ENCODE results near the gene ZNF496.

ZNF496 gene

DNA sequence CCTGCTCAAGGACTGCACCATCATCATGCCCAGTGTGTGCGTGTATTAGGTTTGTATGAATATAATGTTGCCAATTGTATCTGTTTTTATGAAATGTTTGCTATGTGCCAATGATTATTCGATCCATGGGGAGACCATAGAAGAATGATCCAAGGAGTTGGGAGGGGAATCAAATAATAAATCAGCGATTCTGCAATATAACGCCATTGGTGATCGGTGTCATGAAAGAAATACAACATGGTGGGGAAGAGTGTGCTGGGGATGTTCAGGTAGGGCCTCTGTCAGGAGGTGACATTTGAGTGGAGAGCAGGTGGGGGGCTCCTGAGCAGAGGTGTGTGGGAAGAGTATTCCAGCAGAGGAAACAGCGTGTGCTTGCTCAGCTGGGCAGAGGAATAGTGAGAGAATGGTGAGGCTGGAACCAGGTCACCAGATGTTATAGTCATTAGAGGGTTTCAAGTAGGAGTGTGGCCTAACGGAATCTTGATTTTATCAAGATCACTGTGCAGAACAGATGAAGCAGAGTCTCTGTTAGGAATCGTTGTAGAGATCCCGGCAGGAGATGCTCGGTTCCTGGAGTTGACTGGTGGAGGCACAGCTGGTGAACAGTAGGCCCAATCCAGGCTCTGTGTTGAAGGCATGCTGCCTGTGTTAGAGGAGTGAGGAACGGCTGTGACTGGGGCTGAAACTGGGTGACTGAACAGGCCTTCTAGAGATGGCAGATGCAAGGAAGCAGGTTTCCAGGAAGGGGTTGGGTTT is 2.9 kb upstream of the ZNF496 start:
- TF ChIP-seq, protein P1, sequence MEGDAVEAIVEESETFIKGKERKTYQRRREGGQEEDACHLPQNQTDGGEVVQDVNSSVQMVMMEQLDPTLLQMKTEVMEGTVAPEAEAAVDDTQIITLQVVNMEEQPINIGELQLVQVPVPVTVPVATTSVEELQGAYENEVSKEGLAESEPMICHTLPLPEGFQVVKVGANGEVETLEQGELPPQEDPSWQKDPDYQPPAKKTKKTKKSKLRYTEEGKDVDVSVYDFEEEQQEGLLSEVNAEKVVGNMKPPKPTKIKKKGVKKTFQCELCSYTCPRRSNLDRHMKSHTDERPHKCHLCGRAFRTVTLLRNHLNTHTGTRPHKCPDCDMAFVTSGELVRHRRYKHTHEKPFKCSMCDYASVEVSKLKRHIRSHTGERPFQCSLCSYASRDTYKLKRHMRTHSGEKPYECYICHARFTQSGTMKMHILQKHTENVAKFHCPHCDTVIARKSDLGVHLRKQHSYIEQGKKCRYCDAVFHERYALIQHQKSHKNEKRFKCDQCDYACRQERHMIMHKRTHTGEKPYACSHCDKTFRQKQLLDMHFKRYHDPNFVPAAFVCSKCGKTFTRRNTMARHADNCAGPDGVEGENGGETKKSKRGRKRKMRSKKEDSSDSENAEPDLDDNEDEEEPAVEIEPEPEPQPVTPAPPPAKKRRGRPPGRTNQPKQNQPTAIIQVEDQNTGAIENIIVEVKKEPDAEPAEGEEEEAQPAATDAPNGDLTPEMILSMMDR (IDR thresholded peaks at IDR 0.05): no peak

DNA sequence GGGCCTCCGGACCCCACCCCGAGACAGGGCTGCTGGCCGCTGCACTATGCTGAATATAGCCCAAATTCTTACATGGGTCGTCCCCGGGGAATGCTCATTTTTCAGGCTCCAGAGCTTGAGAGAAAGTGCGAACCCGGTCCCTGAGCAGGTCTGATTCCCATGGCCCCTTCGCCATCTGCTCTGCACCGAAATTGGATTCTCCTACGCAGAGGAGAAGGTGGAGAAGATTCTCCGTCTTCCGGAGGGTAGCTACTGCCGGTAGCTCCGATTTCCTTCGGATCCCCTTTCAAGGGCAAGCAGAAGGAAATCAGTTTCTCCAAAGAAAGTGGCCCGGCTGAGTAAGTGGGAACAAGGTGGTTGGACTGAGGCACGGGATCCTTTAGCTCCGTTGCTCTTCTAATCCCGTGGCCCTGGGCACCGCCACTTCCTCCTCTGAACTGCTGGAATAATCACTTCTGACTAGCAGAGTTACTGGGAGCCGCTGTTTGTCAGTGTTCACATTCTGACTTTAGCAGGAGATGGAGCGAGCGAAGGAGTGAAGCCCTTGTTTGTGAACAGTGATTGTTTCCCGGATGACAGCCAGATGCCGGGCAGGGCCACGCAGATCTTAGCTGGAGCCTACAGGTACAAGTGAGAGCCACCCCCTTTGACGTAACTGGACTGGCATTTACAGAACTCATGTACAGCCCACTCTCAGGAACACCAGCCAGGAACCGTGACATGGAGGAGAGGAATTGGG is 1.1 kb upstream of the ZNF496 start:
- TF ChIP-seq, protein P1 (IDR thresholded peaks at IDR 0.05): no peak

DNA sequence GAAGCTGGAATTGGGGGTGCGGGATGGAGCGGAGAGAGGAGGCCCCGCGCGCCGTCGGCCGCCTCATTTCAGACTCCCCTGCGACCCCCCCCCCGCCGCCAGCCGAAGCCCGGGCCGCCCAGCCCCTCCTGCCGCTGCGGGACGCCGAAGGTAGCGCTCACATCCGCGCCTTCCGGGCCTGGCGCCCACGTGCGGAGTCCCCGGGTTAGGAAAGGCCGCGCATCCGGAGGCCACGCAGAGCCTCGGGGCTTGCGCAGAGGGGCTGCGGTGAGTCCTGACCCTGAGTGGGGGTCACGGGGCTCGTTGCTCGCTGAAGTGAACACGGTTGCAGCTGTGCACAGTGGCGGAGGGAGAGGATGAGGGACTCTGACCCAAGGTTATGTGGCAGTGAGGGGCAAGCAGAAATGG is 552 bp upstream of the ZNF496 start:
- TF ChIP-seq, protein P1 (IDR thresholded peaks at IDR 0.05): 0 out of 2 replicates have a peak, but pooled peaks have one; percentile 10

DNA sequence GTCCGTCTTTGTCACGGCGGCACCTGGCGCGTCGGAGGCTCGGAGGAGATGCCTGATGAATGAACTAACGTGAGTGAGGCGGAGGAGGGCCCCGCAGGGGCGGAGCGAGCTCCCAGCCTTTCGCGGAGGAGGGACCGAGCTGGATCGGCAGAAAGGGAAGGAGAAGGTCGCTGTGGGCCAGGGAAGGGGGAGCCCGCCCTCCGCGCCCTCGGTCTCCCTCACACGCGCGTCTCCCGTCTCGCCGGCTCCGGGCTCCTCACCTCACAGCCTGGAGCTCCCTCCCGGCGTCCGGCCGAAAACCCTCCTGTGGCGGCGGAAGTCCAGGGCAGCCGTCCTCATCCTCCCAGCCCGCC is 519 bp downstream of the ZNF496 start:
- TF ChIP-seq, protein P1 (IDR thresholded peaks at IDR 0.05): no peak

DNA sequence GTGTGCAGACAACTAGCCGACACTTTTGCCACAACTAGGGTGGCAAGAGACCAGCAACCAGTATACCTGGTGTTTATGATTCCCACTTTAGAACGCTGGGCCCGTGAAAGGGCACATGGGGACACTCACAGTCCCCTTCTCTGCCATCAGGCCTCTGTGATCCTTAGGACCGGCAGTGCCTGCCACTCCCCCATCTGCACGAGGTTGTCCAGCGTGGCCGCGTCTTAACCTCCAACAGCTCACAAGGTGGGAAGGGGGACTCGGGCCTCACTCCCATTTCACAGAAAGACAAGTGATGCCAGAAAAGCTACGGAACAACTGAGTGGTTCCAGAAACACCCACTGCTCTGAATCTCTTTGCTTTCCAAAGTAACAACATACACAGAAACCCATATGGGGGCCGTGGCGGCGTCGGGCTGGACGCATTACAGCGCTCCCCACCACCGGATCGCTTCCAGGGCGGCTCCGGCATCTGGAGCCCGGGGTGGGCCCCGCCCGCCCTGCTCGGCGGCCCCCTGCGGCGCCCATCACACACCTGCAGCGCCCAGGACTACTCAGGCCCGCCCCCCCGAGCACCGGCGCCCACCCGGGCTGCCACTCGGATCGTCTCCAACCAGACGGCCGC is 1.0 kb downstream of the ZNF496 start:
- TF ChIP-seq, protein P1 (IDR thresholded peaks at IDR 0.05): no peak

DNA sequence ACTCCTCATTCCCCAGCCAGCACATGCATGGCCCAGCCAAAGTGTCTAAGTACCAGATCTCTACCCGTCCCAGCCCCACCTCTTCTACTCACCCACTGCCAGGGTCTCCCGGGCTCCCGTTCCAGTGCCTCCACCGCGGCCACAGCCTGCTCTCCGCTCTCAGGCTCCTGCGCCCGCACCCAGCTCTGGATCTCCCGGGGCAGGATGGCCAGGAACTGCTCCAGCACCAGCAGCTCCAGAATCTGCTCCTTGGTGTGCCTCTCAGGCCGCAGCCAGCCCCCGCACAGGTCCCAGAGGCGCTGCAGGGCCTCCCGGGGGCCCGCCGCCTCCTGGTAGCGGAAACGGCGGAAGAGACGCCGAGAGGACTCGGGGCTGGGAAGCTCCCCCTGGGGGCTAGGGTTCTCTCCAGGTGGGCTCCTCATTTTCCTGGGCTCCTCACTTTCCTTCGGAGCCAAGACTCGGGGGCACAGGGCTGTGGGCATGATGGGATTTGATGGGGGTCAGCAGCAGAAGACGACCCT is 2.5 kb downstream of the ZNF496 start:
- TF ChIP-seq, protein P1 (IDR thresholded peaks at IDR 0.05): no peak

DNA sequence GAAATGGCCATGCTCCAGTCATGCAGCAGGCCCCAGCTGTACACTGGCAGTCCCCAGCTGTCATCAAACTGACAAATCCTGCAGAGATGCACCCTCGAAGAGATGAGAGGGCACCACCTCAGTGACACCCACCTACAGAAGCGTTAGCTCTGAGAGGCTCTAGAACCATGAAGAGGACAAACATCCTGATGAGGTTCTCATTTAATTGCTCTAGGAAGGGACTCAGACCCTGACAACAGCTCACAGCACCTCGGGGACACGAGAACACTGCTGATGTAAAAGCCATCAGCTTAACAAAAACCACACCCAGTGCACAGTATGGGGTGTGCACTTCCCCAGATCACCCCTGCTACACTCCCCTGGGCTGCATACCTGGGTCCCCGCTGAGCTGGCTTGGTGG is 3.4 kb downstream of the ZNF496 start:
- TF ChIP-seq, protein P1 (IDR thresholded peaks at IDR 0.05): no peak

Measured in LNCAP (cell line).